Esophagus (tissue), 2 donors: Measurements from ENCODE around the gene ONECUT3. TPM values are rescaled to one million over a fixed set of nuclear protein-coding genes. Genes with fewer than 3 reads are reported as not detected.
A peak's percentile ranks its signal among the peaks of the same experiment; 100 is the strongest.

Experiments used
- H3K27ac ChIP-seq, 2 donors: one replicate each; pipeline ENCODE4 v1.5.1; 2013; ENCODE audit warnings: low read depth in 2 of 2, mild to moderate bottlenecking in 2 of 2, inconsistent platforms in 1 of 2, low read length in 1 of 2, moderate library complexity in 1 of 2
- H3K27me3 ChIP-seq, 2 donors: one replicate each; pipeline ENCODE4 v1.6.1; 2013; ENCODE audit warnings: low read length in 2 of 2, control low read depth in 1 of 2, mild to moderate bottlenecking in 1 of 2; ENCODE audit not compliant: insufficient read depth in 2 of 2, control insufficient read depth in 1 of 2
- H3K36me3 ChIP-seq, 2 donors: one replicate each; pipeline ENCODE4 v1.6.1; 2013; ENCODE audit warnings: low read length in 1 of 2; ENCODE audit not compliant: control insufficient read depth in 2 of 2, insufficient read depth in 2 of 2
- H3K4me1 ChIP-seq, 2 donors: one replicate each; pipeline ENCODE4 v1.6.1; 2013; ENCODE audit warnings: low read length in 1 of 2; ENCODE audit not compliant: control insufficient read depth in 2 of 2, insufficient read depth in 2 of 2
- H3K4me3 ChIP-seq, 2 donors: one replicate each; pipeline ENCODE4 v1.5.1; 2013; ENCODE audit warnings: low read length in 2 of 2, mild to moderate bottlenecking in 2 of 2, low read depth in 1 of 2, moderate library complexity in 1 of 2
- H3K9me3 ChIP-seq, 2 donors: one replicate each; pipeline ENCODE4 v1.6.1; 2013; ENCODE audit warnings: mild to moderate bottlenecking in 2 of 2, low read depth in 1 of 2, low read length in 1 of 2, moderate library complexity in 1 of 2; ENCODE audit not compliant: control insufficient read depth in 2 of 2, insufficient read depth in 1 of 2
- WGBS, 2 donors: extraction: QIAGEN DNeasy Blood & Tissue Kit; methylation state at CpG; one replicate each; pipeline ENCODE4 v1.1.7; 2013; 5-methylcytosine and 5-hydroxymethylcytosine counted together
- polyA plus RNA-seq, 2 donors: library from polyadenylated mRNA; stranded (reverse); fragments of 200-250 nt; gene quantifications; one replicate each; pipeline ENCODE4 v1.2.3, GENCODE V29; 2013
- donor health status: healthy with polysubstance abuse.
- donor health status: Bipolar disorder and iron deficiency.

The ONECUT3 gene
- polyA plus RNA-seq, 2 donors, result under 0.01 TPM; not detected in 1

DNA sequence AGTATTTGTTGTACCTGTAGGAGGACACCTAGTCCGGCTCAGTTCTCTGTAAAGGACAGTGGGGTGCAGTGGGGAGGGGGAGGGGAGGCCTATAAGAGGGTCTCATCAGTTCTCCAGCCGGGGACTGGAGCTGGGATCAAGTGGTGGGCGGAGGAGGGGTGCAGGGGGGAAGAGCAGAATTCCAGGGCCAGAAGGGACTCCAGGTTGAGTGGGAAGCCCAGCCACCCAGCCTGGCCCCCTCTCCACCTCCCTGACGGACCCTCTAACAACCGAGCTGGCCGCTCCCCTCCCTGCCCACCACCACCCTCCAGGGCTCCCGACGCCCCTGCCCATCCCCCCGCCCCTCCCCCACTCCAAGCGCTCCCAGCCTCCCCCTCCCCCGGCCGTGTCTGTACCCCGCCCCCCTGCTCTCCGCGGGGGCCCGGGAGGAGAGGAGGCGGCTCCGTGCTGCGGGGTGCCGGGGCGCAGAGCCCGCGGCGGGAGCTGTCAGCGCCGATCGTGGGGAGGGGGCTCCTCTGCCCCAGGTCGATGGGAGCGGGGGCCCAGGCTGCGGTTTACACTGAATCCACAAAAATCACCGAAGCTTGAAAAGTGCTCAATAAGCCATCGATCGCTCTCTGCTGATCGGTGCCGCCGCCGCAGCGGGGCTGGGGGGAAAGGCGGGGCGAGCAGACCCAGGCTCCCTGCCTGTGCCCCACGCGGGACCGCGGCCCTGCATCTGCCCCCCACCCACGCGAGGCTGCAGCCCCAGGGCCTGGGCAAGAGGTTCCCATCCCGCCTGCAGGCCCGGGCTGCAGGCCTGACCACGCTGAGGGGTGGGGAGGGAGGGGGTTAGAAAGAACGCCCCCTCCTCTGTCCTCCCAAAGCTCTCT is 34.6 kb upstream of the ONECUT3 start:
- Histone ChIP-seq H3K4me1 (peaks cover 0 to 2% of the 10 kb centered on the region in 2 donors), H3K9me3 (no peaks in the 10 kb centered on the region), H3K27me3 (peaks cover 0 to 11% of the 10 kb centered on the region in 2 donors), H3K27ac (no peak overlapping the region), H3K36me3 (no peaks in the 10 kb centered on the region), H3K4me3 (no peak overlapping the region)
- WGBS, 2 donors, result 4 to 7% methylated on average over 41 to 50 of the region's 50 CpGs

DNA sequence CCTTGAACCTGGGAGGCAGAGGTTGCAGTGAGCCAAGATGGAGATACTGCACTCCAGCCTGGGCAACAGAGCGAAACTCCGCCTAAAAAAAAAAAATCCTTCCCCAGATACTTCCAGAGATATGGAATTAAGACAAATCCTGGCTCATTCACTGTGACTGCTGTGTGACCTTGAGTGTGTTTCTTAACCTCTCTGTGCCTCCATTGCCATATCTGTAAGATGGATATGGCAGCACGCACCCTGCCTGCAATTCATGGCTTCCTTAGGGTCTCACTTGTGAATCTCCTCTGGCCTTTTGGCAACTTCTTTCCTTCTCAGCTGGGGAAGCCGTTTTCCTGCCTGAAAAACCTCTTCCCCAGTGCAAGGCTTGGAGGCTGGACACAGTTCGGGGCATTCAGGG is 33.8 kb upstream of the ONECUT3 start:
- WGBS, 2 donors, result 79 to 82% methylated on average over 5 of the region's 5 CpGs
- Histone ChIP-seq H3K27me3 (peaks cover 0 to 11% of the 10 kb centered on the region in 2 donors), H3K4me1 (peaks cover 0 to 2% of the 10 kb centered on the region in 2 donors), H3K27ac (no peak overlapping the region), H3K4me3 (no peak overlapping the region), H3K9me3 (no peaks in the 10 kb centered on the region), H3K36me3 (no peaks in the 10 kb centered on the region)

DNA sequence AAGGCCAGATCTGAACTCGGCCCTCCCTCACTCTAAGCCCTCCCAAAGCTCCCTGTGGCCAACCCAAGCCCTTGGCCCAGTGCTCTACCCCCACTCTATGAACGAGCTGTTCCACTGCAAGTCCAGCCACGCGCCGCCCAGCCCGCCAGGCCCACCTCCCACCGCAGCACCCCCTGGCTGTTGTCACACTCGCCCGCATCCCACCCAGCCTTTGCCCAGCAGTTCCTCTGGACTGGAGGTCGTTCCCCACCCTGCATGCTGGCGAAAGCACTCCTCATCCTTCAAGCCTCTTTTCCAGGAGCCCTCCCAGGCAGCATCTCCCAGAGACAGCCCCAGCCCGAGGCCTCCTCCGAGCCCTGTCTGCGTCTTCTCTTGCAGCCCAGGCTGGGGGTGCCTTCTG is 33.1 kb upstream of the ONECUT3 start:
- peaks cover 0 to 11% of the 10 kb centered on the region in 2 donors for H3K27me3 ChIP-seq
- no peak overlapping the region for H3K4me3 ChIP-seq
- peaks cover 0 to 2% of the 10 kb centered on the region in 2 donors for H3K4me1 ChIP-seq
- no peak overlapping the region for H3K27ac ChIP-seq
- 54 to 56% methylated on average over 14 of the region's 14 CpGs for WGBS, 2 donors
- H3K36me3 ChIP-seq, result no peaks in the 10 kb centered on the region
- H3K9me3 ChIP-seq, result no peaks in the 10 kb centered on the region

DNA sequence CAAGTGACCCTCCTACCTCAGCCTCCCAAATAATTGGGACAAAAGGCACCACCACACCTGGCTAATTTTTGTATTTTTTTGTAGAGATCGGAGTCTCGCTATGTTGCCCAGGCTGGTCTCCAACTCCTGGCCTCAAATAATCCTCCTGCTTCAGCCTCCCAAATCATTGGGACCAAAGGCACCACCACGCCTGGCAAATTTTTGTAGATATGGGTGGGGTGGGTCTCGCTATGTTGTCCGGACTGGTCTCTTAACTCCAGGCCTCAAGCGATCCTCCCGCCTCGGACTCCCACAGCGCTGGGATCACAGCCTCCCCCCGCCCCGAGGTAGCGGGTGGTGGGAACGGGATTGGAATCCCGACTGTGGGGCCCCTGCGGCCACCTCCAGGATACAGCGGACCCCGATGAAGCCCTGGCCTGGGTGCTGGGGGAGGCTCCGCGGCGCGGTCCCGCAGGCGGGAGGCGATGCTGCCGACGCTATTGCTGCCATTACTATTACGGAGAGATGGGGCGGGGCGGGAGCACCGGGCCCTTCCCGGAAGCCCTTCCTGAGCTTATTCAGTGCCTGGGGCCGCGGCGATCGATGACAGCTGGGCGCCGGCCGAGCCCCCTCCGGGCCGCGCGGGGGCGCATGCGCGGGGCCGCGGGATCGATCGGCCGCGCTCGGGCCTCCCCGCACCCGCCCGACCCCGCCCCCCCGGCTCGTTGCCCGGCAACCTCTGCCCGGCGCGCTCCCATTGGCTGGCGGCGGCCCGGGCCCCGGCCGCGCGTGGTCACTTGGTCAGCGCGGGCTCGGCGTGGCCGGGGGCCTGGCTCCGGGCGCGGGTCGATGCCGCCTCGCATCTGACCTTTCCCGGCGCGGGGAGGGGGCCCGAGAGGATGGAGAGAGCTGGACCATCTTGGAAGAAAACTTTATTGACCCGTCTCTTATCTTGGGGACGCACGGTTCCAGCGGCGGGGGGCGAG is 27.9 kb upstream of the ONECUT3 start:
- Histone ChIP-seq H3K9me3 (peaks cover 0 to 5% of the 10 kb centered on the region in 2 donors), H3K4me3 (peak overlapping the region in 1 of 2 donors; percentile 34), H3K4me1 (peaks cover 0 to 5% of the 10 kb centered on the region in 2 donors), H3K27me3 (peaks cover 0 to 3% of the 10 kb centered on the region in 2 donors), H3K36me3 (no peaks in the 10 kb centered on the region), H3K27ac (no peak overlapping the region)
- 8 to 16% methylated on average over 40 to 90 of the region's 90 CpGs for WGBS, 2 donors

DNA sequence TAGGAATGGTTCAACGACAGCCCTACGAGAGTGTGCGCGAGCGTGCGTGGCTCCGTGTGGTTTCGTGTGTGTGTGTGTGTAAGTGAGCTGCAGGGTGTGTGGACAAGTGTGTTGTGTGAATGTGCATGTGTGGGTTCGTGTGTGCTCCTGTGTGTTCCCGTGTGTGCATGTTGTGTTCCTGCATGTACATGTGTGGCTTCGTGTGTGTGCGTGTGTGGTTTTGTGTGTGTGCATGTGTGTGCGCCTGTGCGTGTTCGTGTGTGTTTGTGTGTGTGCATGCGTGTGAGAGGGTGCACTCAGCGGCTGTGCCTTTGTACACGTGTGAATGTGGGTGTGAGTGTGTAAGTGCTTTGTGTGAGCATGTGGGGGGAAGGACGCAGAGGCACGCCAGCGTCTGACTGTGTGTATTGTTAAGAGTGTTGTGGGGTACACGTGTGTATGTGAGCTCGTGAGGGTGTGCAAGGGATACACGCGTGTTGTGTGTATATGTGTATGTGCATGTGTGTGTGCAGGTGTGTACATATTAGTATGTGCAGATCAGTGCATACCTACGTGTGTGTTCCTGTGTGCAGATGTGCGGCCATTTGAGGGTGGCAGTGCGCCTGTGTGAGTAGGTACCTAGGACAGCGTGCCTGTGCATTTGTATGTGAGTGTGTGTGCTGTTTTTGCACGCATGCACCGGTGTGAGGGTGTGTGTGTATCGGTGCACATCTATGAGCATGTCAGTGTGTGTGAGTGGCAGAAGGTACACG is 24.3 kb upstream of the ONECUT3 start:
- no peak overlapping the region for H3K27ac ChIP-seq
- peaks cover 0 to 3% of the 10 kb centered on the region in 2 donors for H3K27me3 ChIP-seq
- H3K4me3 ChIP-seq, result no peak overlapping the region
- peaks cover 0 to 5% of the 10 kb centered on the region in 2 donors for H3K9me3 ChIP-seq
- 89 to 91% methylated on average over 33 of the region's 33 CpGs for WGBS, 2 donors
- H3K36me3 ChIP-seq, result no peaks in the 10 kb centered on the region
- H3K4me1 ChIP-seq, result peaks cover 0 to 4% of the 10 kb centered on the region in 2 donors

DNA sequence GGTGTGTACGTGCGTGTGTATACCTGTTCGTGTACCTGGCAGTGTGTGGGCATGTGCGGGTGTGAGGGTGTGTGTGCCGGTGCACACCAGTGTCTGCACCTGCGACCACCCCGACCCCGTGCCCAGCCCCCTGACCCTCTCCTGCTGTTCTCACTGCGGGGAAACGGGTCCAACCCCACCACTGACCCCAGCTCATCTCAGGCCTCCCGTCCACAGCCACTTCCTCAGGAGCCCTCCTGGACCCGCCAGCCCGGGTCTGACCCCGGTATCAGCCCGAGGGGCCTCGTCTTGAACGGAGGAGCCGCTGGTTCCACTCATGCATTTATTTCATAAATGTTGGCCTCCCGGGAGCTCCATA is 23.8 kb upstream of the ONECUT3 start:
- H3K36me3 ChIP-seq, result no peaks in the 10 kb centered on the region
- H3K27me3 ChIP-seq, result peaks cover 0 to 3% of the 10 kb centered on the region in 2 donors
- WGBS, 2 donors, result 80 to 81% methylated on average over 19 of the region's 19 CpGs
- no peak overlapping the region for H3K27ac ChIP-seq
- H3K4me3 ChIP-seq, result no peak overlapping the region
- H3K9me3 ChIP-seq, result peaks cover 0 to 5% of the 10 kb centered on the region in 2 donors
- peaks cover 0 to 4% of the 10 kb centered on the region in 2 donors for H3K4me1 ChIP-seq

DNA sequence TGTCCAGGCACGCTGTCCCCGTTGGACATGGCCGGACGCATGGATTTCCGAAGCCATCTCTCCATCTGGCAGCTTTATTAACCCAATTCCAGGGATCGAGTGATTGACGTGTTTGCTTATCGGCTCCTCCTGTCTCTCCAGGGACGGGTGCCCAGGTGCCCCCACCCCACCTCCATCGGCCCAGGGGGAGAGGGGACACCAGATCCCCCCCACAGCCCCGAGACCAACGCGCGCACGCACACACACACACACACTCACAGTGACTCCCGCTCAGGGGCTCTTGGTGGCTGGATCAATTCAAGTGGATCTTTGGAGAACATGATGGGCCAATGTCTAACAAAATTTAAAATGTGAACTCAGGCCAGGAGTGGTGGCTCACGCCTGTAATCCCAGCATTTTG is 23.1 kb upstream of the ONECUT3 start:
- Histone ChIP-seq H3K4me1 (peaks cover 0 to 4% of the 10 kb centered on the region in 2 donors), H3K36me3 (no peaks in the 10 kb centered on the region), H3K4me3 (no peak overlapping the region), H3K27me3 (peaks cover 0 to 3% of the 10 kb centered on the region in 2 donors), H3K27ac (no peak overlapping the region), H3K9me3 (peaks cover 0 to 5% of the 10 kb centered on the region in 2 donors)
- 78 to 86% methylated on average over 17 of the region's 17 CpGs for WGBS, 2 donors

DNA sequence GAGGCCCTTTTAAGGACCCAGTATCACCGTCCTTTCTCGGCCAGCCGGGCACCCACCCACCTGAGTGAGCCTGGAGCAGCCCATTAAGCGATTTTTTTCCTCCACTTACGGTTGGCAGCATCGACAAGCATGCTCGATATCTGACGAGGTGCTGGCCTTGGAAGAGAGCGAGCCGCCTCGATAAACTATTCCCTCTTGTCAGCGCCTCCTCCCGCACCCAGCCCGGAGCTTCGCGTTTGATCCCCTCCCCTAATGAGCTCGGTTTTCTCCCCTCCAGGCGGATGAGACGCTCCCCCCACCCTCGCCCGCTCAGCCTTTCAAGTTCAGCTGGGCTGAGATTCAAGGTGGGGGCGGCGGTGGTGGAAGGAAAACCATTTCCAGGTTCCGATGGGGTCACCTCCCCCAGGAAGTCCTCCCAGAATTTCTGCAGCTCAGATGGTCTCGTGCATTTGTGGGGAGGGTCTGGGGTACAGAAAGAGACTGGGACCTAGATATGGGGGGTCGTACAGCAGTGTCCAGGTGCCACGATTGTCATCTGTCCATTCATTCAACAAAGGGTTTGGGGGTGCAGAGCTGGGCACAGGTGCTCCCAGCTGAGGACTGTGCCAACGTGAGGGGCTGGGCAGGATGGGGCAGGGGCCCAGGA is 18.9 kb upstream of the ONECUT3 start:
- H3K27ac ChIP-seq, result no peak overlapping the region
- H3K36me3 ChIP-seq, result no peaks in the 10 kb centered on the region
- H3K4me1 ChIP-seq, result no peaks in the 10 kb centered on the region
- H3K4me3 ChIP-seq, result no peak overlapping the region
- peaks cover 0 to 4% of the 10 kb centered on the region in 2 donors for H3K27me3 ChIP-seq
- WGBS, 2 donors, result 18 to 19% methylated on average over 28 of the region's 28 CpGs
- H3K9me3 ChIP-seq, result no peaks in the 10 kb centered on the region
